Upper lobe of left lung (tissue), 6 donors: ENCODE data around the gene EXD3. TPM values are rescaled to one million over a fixed set of nuclear protein-coding genes. Genes with fewer than 3 reads are reported as not detected.
"Not testable (repeated sequence)": the region's sequence is repeated elsewhere in the genome, so short reads cannot be mapped to it uniquely, and the experiment has no call there.

ENCODE experiments used
- ATAC-seq, 2 donors: fragments of 200-7000 bp; cut with Tn5 transposase; one replicate each; pipeline ENCODE4 v1.9.1; 2022; ENCODE audit warnings: mild to moderate bottlenecking in 2 of 2, moderate library complexity in 2 of 2; ENCODE audit not compliant: low FRiP score in 2 of 2
- DNase-seq, 2 donors: peaks; one replicate each; pipeline ENCODE4 v3.0.0-alpha.2; 2019 to 2020
- H3K27ac ChIP-seq, 4 donors: fragments of 200-600 bp; sonication (generic); one replicate each; pipeline ENCODE4 v1.5.1; 2016 to 2019
- H3K27me3 ChIP-seq, 4 donors: fragments of 200-600 bp; sonication (generic); one replicate each; pipeline ENCODE4 v1.5.1; 2017 to 2019
- H3K36me3 ChIP-seq, 4 donors: fragments of 200-600 bp; sonication (generic); one replicate each; pipeline ENCODE4 v1.5.1; 2016 to 2019
- H3K4me1 ChIP-seq, 4 donors: fragments of 200-600 bp; sonication (generic); one replicate each; pipeline ENCODE4 v1.5.1; 2018 to 2019
- H3K4me3 ChIP-seq, 4 donors: fragments of 200-600 bp; sonication (generic); one replicate each; pipeline ENCODE4 v1.5.1; 2017 to 2019; ENCODE audit warnings: mild to moderate bottlenecking in 2 of 4, moderate library complexity in 1 of 4
- H3K9me3 ChIP-seq, 4 donors: fragments of 200-600 bp; sonication (generic); one replicate each; pipeline ENCODE4 v1.5.1; 2018 to 2019
- EP300 ChIP-seq, 4 donors: sonication (generic); formaldehyde crosslinking; IDR thresholded peaks; one replicate each; pipeline ENCODE4 v1.5.1; 2017; ENCODE audit warnings: antibody characterized with exemption in 4 of 4, control low read depth in 2 of 4
- POLR2A ChIP-seq, 4 donors: fragments of 450-650 bp; IDR thresholded peaks; one replicate each; pipeline ENCODE4 v1.5.1; 2016 to 2017; ENCODE audit warnings: antibody characterized with exemption in 4 of 4, mild to moderate bottlenecking in 2 of 4
- POLR2AphosphoS5 ChIP-seq, 2 donors: sonication (generic); formaldehyde crosslinking; IDR thresholded peaks; one replicate each; pipeline ENCODE4 v1.5.1; 2017; ENCODE audit warnings: antibody characterized with exemption in 2 of 2
- WGBS, 2 donors: methylation state at CpG; one replicate each; pipeline ENCODE4 v1.1.5; 2017 to 2018; 5-methylcytosine and 5-hydroxymethylcytosine counted together
- total RNA-seq, 6 donors: library from RNA; depleted of rRNA in 4 of 6; stranded (reverse); fragments of >200 nt in 4 of 6; gene quantifications; one replicate each; pipeline versions ENCODE4 v1.1.0 to v1.2.1, GENCODE V29; 2016 to 2021
- TF ChIP-seq, protein P1 (sequence below), 6 experiments: fragments of 450-650 bp in 4 of 6; fragments of 200-600 bp in 2 of 6; sonication (generic) in 2 of 6; IDR thresholded peaks; one replicate each; pipeline ENCODE4 v1.5.1; 2016 to 2019; ENCODE audit warnings: antibody characterized with exemption in 6 of 6
- donor health status: DM: no; HTN: no; CAD: no; lungs with moderate emphysema.
- donor health status: DM: no; HTN: yes; CAD: no; lungs with severe emphysema.

EXD3 gene
- total RNA-seq, 6 donors from 2014 or later = 12.3 to 118 (median 24.8) TPM

DNA sequence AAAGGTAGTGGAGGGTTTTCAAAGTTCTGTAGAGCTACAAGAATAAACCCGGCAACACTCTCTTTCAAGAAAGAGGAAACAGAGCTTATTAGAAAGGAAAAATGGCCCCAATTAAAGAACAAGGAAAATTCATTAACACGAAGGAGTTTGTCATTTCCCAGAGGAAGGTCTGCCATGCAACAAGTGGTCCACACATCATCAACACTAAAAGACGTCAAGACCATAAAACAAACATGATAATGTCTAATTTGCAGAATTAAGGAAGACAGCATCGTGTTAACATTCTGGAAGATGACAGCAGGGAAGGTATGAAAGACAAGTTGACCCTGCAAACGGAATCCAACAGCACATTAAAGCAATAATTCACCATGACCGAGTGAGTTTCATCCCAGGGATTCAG is 92.3 kb downstream of the EXD3 start:
- no peak for ATAC-seq
- Histone ChIP-seq H3K36me3 (no peaks in the 10 kb centered on the region), H3K4me1 (no peaks in the 10 kb centered on the region), H3K9me3 (no peaks in the 10 kb centered on the region), H3K4me3 (no peak overlapping the region), H3K27ac (no peak overlapping the region), H3K27me3 (no peaks in the 10 kb centered on the region)
- WGBS, 2 donors = 78 to 90% methylated on average over 6 of the region's 6 CpGs
- DNase-seq = no peak
- TF ChIP-seq, protein P1, sequence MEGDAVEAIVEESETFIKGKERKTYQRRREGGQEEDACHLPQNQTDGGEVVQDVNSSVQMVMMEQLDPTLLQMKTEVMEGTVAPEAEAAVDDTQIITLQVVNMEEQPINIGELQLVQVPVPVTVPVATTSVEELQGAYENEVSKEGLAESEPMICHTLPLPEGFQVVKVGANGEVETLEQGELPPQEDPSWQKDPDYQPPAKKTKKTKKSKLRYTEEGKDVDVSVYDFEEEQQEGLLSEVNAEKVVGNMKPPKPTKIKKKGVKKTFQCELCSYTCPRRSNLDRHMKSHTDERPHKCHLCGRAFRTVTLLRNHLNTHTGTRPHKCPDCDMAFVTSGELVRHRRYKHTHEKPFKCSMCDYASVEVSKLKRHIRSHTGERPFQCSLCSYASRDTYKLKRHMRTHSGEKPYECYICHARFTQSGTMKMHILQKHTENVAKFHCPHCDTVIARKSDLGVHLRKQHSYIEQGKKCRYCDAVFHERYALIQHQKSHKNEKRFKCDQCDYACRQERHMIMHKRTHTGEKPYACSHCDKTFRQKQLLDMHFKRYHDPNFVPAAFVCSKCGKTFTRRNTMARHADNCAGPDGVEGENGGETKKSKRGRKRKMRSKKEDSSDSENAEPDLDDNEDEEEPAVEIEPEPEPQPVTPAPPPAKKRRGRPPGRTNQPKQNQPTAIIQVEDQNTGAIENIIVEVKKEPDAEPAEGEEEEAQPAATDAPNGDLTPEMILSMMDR (IDR thresholded peaks at IDR 0.05) = no peak
- TF ChIP-seq POLR2A (IDR thresholded peaks at IDR 0.05) (no peak), EP300 (IDR thresholded peaks at IDR 0.05) (no peak), POLR2AphosphoS5 (IDR thresholded peaks at IDR 0.05) (no peak)

GRCh38 chr9:137329590-137329989 is 93.4 kb downstream of the EXD3 start:
- not testable (repeated sequence) for H3K4me3 ChIP-seq, H3K36me3 ChIP-seq, H3K9me3 ChIP-seq, DNase-seq, H3K27ac ChIP-seq, H3K27me3 ChIP-seq, ATAC-seq, H3K4me1 ChIP-seq
- WGBS, 2 donors = 44 to 71% methylated on average over 10 of the region's 26 CpGs

GRCh38 chr9:137327641-137328550 is 95.1 kb downstream of the EXD3 start:
- not testable (repeated sequence) for H3K36me3 ChIP-seq, ATAC-seq, H3K4me1 ChIP-seq, H3K27me3 ChIP-seq, H3K27ac ChIP-seq, H3K9me3 ChIP-seq, H3K4me3 ChIP-seq, DNase-seq
- 71 to 74% methylated on average over 8 of the region's 8 CpGs for WGBS, 2 donors

DNA sequence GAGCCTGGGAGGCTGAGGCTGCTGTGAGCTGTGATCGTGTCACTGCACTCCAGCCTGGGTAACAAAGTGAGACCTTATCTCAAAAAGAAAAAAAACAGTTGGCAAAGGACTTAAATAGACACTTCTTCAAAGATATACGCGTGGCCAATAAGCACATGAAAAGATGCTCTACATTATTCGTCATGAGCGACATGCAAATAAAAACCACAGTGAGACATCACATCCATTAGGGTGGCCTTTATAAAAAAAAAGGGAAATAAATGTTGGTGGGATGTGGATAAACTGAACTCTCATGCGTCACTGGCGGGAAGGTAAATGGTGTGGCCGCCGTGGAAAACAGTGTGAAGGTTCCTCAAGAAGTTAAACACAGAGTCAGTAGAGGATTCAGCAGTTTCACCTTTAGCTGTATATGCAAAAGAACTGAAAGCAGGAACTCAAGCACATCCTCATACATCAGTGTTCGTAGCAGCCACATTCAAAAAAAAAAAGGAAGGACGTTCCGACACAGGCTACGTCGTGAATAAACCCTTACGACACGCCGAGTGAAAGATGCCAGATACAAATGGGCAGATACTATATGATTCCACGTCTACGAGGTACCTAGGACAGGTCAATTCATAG is 96.4 kb downstream of the EXD3 start:
- peaks cover 0 to under 1% (median 0%) of the 10 kb centered on the region in 4 donors for H3K4me1 ChIP-seq
- no peak for DNase-seq
- H3K9me3 ChIP-seq = no peaks in the 10 kb centered on the region
- H3K27ac ChIP-seq = no peak overlapping the region
- ATAC-seq = peak; percentile 49 to 50
- H3K36me3 ChIP-seq = no peaks in the 10 kb centered on the region
- TF ChIP-seq POLR2AphosphoS5 (IDR thresholded peaks at IDR 0.05) = no peak
- TF ChIP-seq POLR2A (IDR thresholded peaks at IDR 0.05) = no peak
- TF ChIP-seq, protein P1 (IDR thresholded peaks at IDR 0.05) = no peak
- no peak for TF ChIP-seq EP300 (IDR thresholded peaks at IDR 0.05)
- no peaks in the 10 kb centered on the region for H3K27me3 ChIP-seq
- WGBS, 2 donors = 60 to 76% methylated on average over 19 of the region's 19 CpGs
- H3K4me3 ChIP-seq = no peak overlapping the region

- TF ChIP-seq EP300 (IDR thresholded peaks at IDR 0.05) (no peak), POLR2AphosphoS5 (IDR thresholded peaks at IDR 0.05) (no peak), POLR2A (IDR thresholded peaks at IDR 0.05) (no peak)
- TF ChIP-seq, protein P1 (IDR thresholded peaks at IDR 0.05) = no peak
- ATAC-seq = no peak
Measured at GRCh38 chr9:137325799-137326198, 97.2 kb downstream of the EXD3 start.

More at GRCh38 chr9:137325799-137326198, 97.2 kb downstream of the EXD3 start:
- Histone ChIP-seq H3K4me1 (peaks cover 3 to 8% (median 4%) of the 10 kb centered on the region in 4 donors), H3K27ac (no peak overlapping the region), H3K4me3 (no peak overlapping the region), H3K27me3 (no peaks in the 10 kb centered on the region), H3K9me3 (no peaks in the 10 kb centered on the region), H3K36me3 (no peaks in the 10 kb centered on the region)
- WGBS, 2 donors = 94 to 95% methylated on average over 12 of the region's 12 CpGs
- no peak for DNase-seq
